Measurements from ENCODE around the gene OBSCN.

DNA sequence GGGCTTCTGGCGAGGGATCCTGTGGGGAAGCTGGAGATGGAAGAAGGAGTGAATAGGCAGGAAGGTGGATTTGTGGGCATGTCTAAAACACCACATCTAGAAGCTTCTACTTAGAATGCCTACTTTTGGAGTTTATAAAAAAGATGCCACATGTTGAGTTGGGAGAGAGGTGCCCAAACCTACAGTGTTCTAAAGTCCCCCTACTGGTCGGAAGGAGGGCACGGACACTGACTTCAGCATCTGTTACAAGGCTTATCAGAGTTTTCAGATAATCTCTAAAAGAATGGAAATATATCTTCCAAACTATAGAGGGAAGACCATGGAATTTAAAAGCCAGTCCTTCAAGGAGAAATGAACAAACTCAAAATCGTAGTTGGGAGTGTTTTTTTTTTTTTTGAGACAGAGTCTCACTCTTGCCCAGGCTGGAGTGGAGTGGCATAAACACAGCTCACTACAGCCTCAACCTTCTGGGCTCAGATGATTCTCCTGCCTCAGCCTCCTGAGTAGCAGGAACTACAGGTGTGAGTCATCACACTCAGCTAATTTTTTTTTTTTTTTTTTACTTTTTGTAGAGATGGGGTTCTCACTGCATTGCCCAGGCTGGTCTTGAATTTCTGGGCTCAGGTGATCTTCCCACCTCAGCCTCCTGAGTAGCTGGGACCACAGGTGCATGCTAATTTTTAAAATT, 27.4 kb upstream of the OBSCN start:
- TF ChIP-seq POLR2AphosphoS5 (IDR thresholded peaks at IDR 0.05) (no peak), EP300 (IDR thresholded peaks at IDR 0.05) (no peak)
- TF ChIP-seq, protein P1, sequence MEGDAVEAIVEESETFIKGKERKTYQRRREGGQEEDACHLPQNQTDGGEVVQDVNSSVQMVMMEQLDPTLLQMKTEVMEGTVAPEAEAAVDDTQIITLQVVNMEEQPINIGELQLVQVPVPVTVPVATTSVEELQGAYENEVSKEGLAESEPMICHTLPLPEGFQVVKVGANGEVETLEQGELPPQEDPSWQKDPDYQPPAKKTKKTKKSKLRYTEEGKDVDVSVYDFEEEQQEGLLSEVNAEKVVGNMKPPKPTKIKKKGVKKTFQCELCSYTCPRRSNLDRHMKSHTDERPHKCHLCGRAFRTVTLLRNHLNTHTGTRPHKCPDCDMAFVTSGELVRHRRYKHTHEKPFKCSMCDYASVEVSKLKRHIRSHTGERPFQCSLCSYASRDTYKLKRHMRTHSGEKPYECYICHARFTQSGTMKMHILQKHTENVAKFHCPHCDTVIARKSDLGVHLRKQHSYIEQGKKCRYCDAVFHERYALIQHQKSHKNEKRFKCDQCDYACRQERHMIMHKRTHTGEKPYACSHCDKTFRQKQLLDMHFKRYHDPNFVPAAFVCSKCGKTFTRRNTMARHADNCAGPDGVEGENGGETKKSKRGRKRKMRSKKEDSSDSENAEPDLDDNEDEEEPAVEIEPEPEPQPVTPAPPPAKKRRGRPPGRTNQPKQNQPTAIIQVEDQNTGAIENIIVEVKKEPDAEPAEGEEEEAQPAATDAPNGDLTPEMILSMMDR (IDR thresholded peaks at IDR 0.05): no peak

All from suprapubic skin (tissue), 4 donors.